ENCODE results near the gene MBOAT2.

MBOAT2 gene

GRCh38 chr2:8853426-8853825 lies 150.1 kb downstream of the MBOAT2 start:
- H3K9ac ChIP-seq (ENCODE audit: low read depth, low read length, poor library complexity), result no peak overlapping the region
- H2BK120ac ChIP-seq (ENCODE audit: low read depth, low read length), result no peak overlapping the region
- no peaks in the 10 kb centered on the region for H3K9me3 ChIP-seq (replicated peaks in 1 of 2; ENCODE audit: control insufficient read depth in 2 of 2, insufficient read depth in 1 of 2, low read depth in 1 of 2, low read length in 2 of 2)
- H3K4me1 ChIP-seq (ENCODE audit: control insufficient read depth in 2 of 2, insufficient read depth in 1 of 2, low read depth in 1 of 2, low read length in 2 of 2), result peaks cover 5 to 11% of the 10 kb centered on the region in 2 donors
- H2AFZ ChIP-seq (ENCODE audit: low read length), result no peak overlapping the region
- H3K14ac ChIP-seq (ENCODE audit: low read length), result no peak overlapping the region
- no peak overlapping the region for H2BK5ac ChIP-seq (ENCODE audit: low read length)
- H4K91ac ChIP-seq (ENCODE audit: low read depth, low read length, poor library complexity), result no peak overlapping the region
- no peak overlapping the region for H3K4ac ChIP-seq (ENCODE audit: low read length)
- no peaks in the 10 kb centered on the region for H3K27me3 ChIP-seq (ENCODE audit: control insufficient read depth in 3 of 3, insufficient read depth in 3 of 3, low read depth in 1 of 3, low read length in 3 of 3)
- no CpG with 5 or more reads among the region's 4 CpGs for WGBS, 2 donors (ENCODE audit: extremely low coverage in 2 of 2, insufficient read length in 2 of 2, insufficient replicate concordance in 1 of 2)
- DNase-seq (ENCODE audit: low spot score), result no peak
- no peak overlapping the region for H2BK15ac ChIP-seq (ENCODE audit: low read length)
- H3K36me3 ChIP-seq (replicated peaks in 1 of 2; ENCODE audit: control insufficient read depth in 2 of 2, insufficient read depth in 2 of 2, low read length in 2 of 2), result peaks cover 0 to 13% of the 10 kb centered on the region in 2 donors
- no peak overlapping the region for H3K27ac ChIP-seq (replicated peaks; ENCODE audit: low read length)
- H3K18ac ChIP-seq (ENCODE audit: low read length), result no peak overlapping the region
- no peak overlapping the region for H3K4me3 ChIP-seq (ENCODE audit: low read length in 2 of 2)
- H2AK5ac ChIP-seq (ENCODE audit: low read depth, low read length), result no peak overlapping the region
- no peak overlapping the region for H3K4me2 ChIP-seq (ENCODE audit: insufficient read depth, low read length, poor library complexity, severe bottlenecking)
- H3K23ac ChIP-seq (ENCODE audit: low read depth, low read length, poor library complexity), result no peak overlapping the region
- H3K79me1 ChIP-seq (ENCODE audit: low read depth, low read length), result no peaks in the 10 kb centered on the region
- H2BK12ac ChIP-seq (ENCODE audit: low read length), result no peak overlapping the region
- no peak overlapping the region for H4K8ac ChIP-seq (ENCODE audit: low read depth, low read length)

- H3K4me3 ChIP-seq (ENCODE audit: low read length in 2 of 2), result no peak overlapping the region
- H3K14ac ChIP-seq (ENCODE audit: low read length), result no peak overlapping the region
- no CpG with 5 or more reads among the region's 10 CpGs for WGBS, 2 donors (ENCODE audit: extremely low coverage in 2 of 2, insufficient read length in 2 of 2, insufficient replicate concordance in 1 of 2)
- H2BK12ac ChIP-seq (ENCODE audit: low read length), result no peak overlapping the region
- no peaks in the 10 kb centered on the region for H3K27me3 ChIP-seq (ENCODE audit: control insufficient read depth in 3 of 3, insufficient read depth in 3 of 3, low read depth in 1 of 3, low read length in 3 of 3)
- no peaks in the 10 kb centered on the region for H3K9me3 ChIP-seq (replicated peaks in 1 of 2; ENCODE audit: control insufficient read depth in 2 of 2, insufficient read depth in 1 of 2, low read depth in 1 of 2, low read length in 2 of 2)
- H3K79me1 ChIP-seq (ENCODE audit: low read depth, low read length), result no peaks in the 10 kb centered on the region
- H3K4me1 ChIP-seq (ENCODE audit: control insufficient read depth in 2 of 2, insufficient read depth in 1 of 2, low read depth in 1 of 2, low read length in 2 of 2), result peaks cover 5 to 8% of the 10 kb centered on the region in 2 donors
- no peak overlapping the region for H2AK5ac ChIP-seq (ENCODE audit: low read depth, low read length)
- H3K36me3 ChIP-seq (replicated peaks in 1 of 2; ENCODE audit: control insufficient read depth in 2 of 2, insufficient read depth in 2 of 2, low read length in 2 of 2), result peaks cover 0 to 3% of the 10 kb centered on the region in 2 donors
- no peak overlapping the region for H4K91ac ChIP-seq (ENCODE audit: low read depth, low read length, poor library complexity)
- no peak overlapping the region for H2BK5ac ChIP-seq (ENCODE audit: low read length)
- H3K27ac ChIP-seq (replicated peaks; ENCODE audit: low read length), result no peak overlapping the region
- no peak overlapping the region for H3K23ac ChIP-seq (ENCODE audit: low read depth, low read length, poor library complexity)
- H4K8ac ChIP-seq (ENCODE audit: low read depth, low read length), result no peak overlapping the region
- no peak overlapping the region for H3K9ac ChIP-seq (ENCODE audit: low read depth, low read length, poor library complexity)
- H3K4me2 ChIP-seq (ENCODE audit: insufficient read depth, low read length, poor library complexity, severe bottlenecking), result no peak overlapping the region
- H2AFZ ChIP-seq (ENCODE audit: low read length), result no peak overlapping the region
- no peak for DNase-seq (ENCODE audit: low spot score)
- H2BK120ac ChIP-seq (ENCODE audit: low read depth, low read length), result no peak overlapping the region
- no peak overlapping the region for H2BK15ac ChIP-seq (ENCODE audit: low read length)
- no peak overlapping the region for H3K18ac ChIP-seq (ENCODE audit: low read length)
- no peak overlapping the region for H3K4ac ChIP-seq (ENCODE audit: low read length)
Measured at GRCh38 chr2:8851811-8852560, 151.5 kb downstream of the MBOAT2 start.

- Histone ChIP-seq H3K18ac (ENCODE audit: low read length) (peak overlapping the region; percentile 46), H3K4me2 (ENCODE audit: insufficient read depth, low read length, poor library complexity, severe bottlenecking) (no peak overlapping the region), H3K23ac (ENCODE audit: low read depth, low read length, poor library complexity) (no peak overlapping the region), H3K4ac (ENCODE audit: low read length) (no peak overlapping the region), H3K36me3 (replicated peaks in 1 of 2; ENCODE audit: control insufficient read depth in 2 of 2, insufficient read depth in 2 of 2, low read length in 2 of 2) (peaks cover 0 to under 1% of the 10 kb centered on the region in 2 donors), H3K4me1 (ENCODE audit: control insufficient read depth in 2 of 2, insufficient read depth in 1 of 2, low read depth in 1 of 2, low read length in 2 of 2) (peaks cover 5 to 7% of the 10 kb centered on the region in 2 donors), H4K91ac (ENCODE audit: low read depth, low read length, poor library complexity) (no peak overlapping the region), H4K8ac (ENCODE audit: low read depth, low read length) (no peak overlapping the region), H3K4me3 (ENCODE audit: low read length in 2 of 2) (no peak overlapping the region), H2BK15ac (ENCODE audit: low read length) (no peak overlapping the region), H2BK120ac (ENCODE audit: low read depth, low read length) (no peak overlapping the region), H3K79me1 (ENCODE audit: low read depth, low read length) (no peaks in the 10 kb centered on the region), H2BK5ac (ENCODE audit: low read length) (no peak overlapping the region), H3K27ac (replicated peaks; ENCODE audit: low read length) (no peak overlapping the region), H3K14ac (ENCODE audit: low read length) (no peak overlapping the region), H3K27me3 (ENCODE audit: control insufficient read depth in 3 of 3, insufficient read depth in 3 of 3, low read depth in 1 of 3, low read length in 3 of 3) (no peaks in the 10 kb centered on the region), H2AK5ac (ENCODE audit: low read depth, low read length) (no peak overlapping the region), H3K9me3 (replicated peaks in 1 of 2; ENCODE audit: control insufficient read depth in 2 of 2, insufficient read depth in 1 of 2, low read depth in 1 of 2, low read length in 2 of 2) (no peaks in the 10 kb centered on the region), H2BK12ac (ENCODE audit: low read length) (no peak overlapping the region), H2AFZ (ENCODE audit: low read length) (no peak overlapping the region), H3K9ac (ENCODE audit: low read depth, low read length, poor library complexity) (no peak overlapping the region)
- WGBS, 2 donors (ENCODE audit: extremely low coverage in 2 of 2, insufficient read length in 2 of 2, insufficient replicate concordance in 1 of 2), result no CpG with 5 or more reads among the region's 8 CpGs
- DNase-seq (ENCODE audit: low spot score), result no peak
Measured at GRCh38 chr2:8850845-8851487, 152.5 kb downstream of the MBOAT2 start.

DNA sequence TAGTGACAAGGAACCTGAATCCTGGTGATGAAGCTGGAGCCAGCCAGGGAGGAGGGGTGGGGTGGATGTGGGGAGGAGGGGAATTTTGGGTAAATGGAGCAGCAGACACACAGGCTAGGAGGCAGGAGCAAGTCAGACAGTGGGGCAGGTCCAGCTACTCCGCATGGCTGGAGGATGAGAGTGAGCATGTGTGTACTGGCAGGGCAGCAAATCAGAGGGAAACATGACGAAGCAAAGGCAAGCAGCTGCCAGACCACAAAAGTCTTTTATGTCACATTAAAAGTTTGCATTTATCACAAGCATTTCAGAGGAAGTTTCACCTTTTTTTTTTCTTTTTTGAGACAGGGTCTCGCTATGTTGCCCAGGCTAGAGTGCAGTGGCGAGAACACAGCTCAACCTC lies 154.2 kb downstream of the MBOAT2 start:
- Histone ChIP-seq H3K9ac (ENCODE audit: low read depth, low read length, poor library complexity) (no peak overlapping the region), H2BK15ac (ENCODE audit: low read length) (no peak overlapping the region), H3K4me3 (ENCODE audit: low read length in 2 of 2) (no peak overlapping the region), H3K4me2 (ENCODE audit: insufficient read depth, low read length, poor library complexity, severe bottlenecking) (no peak overlapping the region), H2BK120ac (ENCODE audit: low read depth, low read length) (no peak overlapping the region), H3K9me3 (replicated peaks in 1 of 2; ENCODE audit: control insufficient read depth in 2 of 2, insufficient read depth in 1 of 2, low read depth in 1 of 2, low read length in 2 of 2) (no peaks in the 10 kb centered on the region), H2BK12ac (ENCODE audit: low read length) (no peak overlapping the region), H4K8ac (ENCODE audit: low read depth, low read length) (no peak overlapping the region), H3K23ac (ENCODE audit: low read depth, low read length, poor library complexity) (no peak overlapping the region), H3K4ac (ENCODE audit: low read length) (no peak overlapping the region), H3K14ac (ENCODE audit: low read length) (no peak overlapping the region), H3K36me3 (replicated peaks in 1 of 2; ENCODE audit: control insufficient read depth in 2 of 2, insufficient read depth in 2 of 2, low read length in 2 of 2) (no peaks in the 10 kb centered on the region), H3K79me1 (ENCODE audit: low read depth, low read length) (no peaks in the 10 kb centered on the region), H3K27ac (replicated peaks; ENCODE audit: low read length) (no peak overlapping the region), H3K4me1 (ENCODE audit: control insufficient read depth in 2 of 2, insufficient read depth in 1 of 2, low read depth in 1 of 2, low read length in 2 of 2) (peaks cover 3 to 7% of the 10 kb centered on the region in 2 donors), H3K27me3 (ENCODE audit: control insufficient read depth in 3 of 3, insufficient read depth in 3 of 3, low read depth in 1 of 3, low read length in 3 of 3) (no peaks in the 10 kb centered on the region), H2AK5ac (ENCODE audit: low read depth, low read length) (no peak overlapping the region), H2AFZ (ENCODE audit: low read length) (no peak overlapping the region), H2BK5ac (ENCODE audit: low read length) (no peak overlapping the region), H4K91ac (ENCODE audit: low read depth, low read length, poor library complexity) (no peak overlapping the region), H3K18ac (ENCODE audit: low read length) (no peak overlapping the region)
- WGBS, 2 donors (ENCODE audit: extremely low coverage in 2 of 2, insufficient read length in 2 of 2, insufficient replicate concordance in 1 of 2), result no CpG with 5 or more reads among the region's 4 CpGs
- no peak for DNase-seq (ENCODE audit: low spot score)

All from neuronal stem cell (in vitro differentiated cells).